Activated CD4-positive, alpha-beta T cell treated with anti-CD3 and anti-CD28 coated beads, Interleukin-2, amount 50 U/mL, for 48 hours (primary cell): ENCODE measurements around the gene KLK12.
"Not testable (repeated sequence)": the region's sequence is repeated elsewhere in the genome, so short reads cannot be mapped to it uniquely, and the experiment has no call there.

ENCODE experiments used
- DNase-seq, 2 experiments: peaks; one replicate each; pipeline ENCODE4 v3.0.0-alpha.2; 2020

The KLK12 gene

GRCh38 chr19:51014242-51014641, 20.6 kb downstream of the KLK12 start:
- DNase-seq = no peak

GRCh38 chr19:51012661-51013190, 22.1 kb downstream of the KLK12 start:
- no peak for DNase-seq

GRCh38 chr19:51010066-51010795, 24.6 kb downstream of the KLK12 start:
- DNase-seq = no peak

- no peak for DNase-seq
These were observed 25.5 kb downstream of the KLK12 start for GRCh38 chr19:51009061-51009891.

- DNase-seq = no peak
These were observed 27.3 kb downstream of the KLK12 start for GRCh38 chr19:51007488-51007887.

GRCh38 chr19:51006406-51006805, 28.4 kb downstream of the KLK12 start:
- DNase-seq = no peak

- no peak for DNase-seq
These were observed 29.6 kb downstream of the KLK12 start for GRCh38 chr19:51005248-51005647.

GRCh38 chr19:51003316-51003715, 31.5 kb downstream of the KLK12 start:
- no peak for DNase-seq

- DNase-seq = peak in 1 of 2 experiments; percentile 25
These were observed 32.1 kb downstream of the KLK12 start for GRCh38 chr19:51002542-51003311.

GRCh38 chr19:51002089-51002532, 32.7 kb downstream of the KLK12 start:
- no peak for DNase-seq

GRCh38 chr19:51001515-51001914, 33.3 kb downstream of the KLK12 start, which contains the start of gene KLK8:
TSS of gene KLK8 (minus strand) at chr19:51001604. CDS start at chr19:51001167, 437 bp downstream.
- DNase-seq = no peak

- no peak for DNase-seq
These were observed 33.8 kb downstream of the KLK12 start for GRCh38 chr19:51000981-51001380.

- DNase-seq = no peak
These were observed 34.4 kb downstream of the KLK12 start for GRCh38 chr19:51000426-51000825.

GRCh38 chr19:50998686-50999085, 36.1 kb downstream of the KLK12 start:
- DNase-seq = no peak

- DNase-seq = no peak
These were observed 36.7 kb downstream of the KLK12 start for GRCh38 chr19:50998061-50998460.

- DNase-seq = no peak
These were observed 40.7 kb downstream of the KLK12 start for GRCh38 chr19:50994129-50994528.

GRCh38 chr19:50992666-50993035, 42.2 kb downstream of the KLK12 start:
- no peak for DNase-seq

- DNase-seq = not testable (repeated sequence)
These were observed 50.4 kb downstream of the KLK12 start for GRCh38 chr19:50984416-50984815.

- no peak for DNase-seq
These were observed 51.0 kb downstream of the KLK12 start, which contains the start of gene KLK7 for GRCh38 chr19:50983625-50984292. TSS of gene KLK7 (minus strand) at chr19:50983917. CDS start at chr19:50982399, 1,518 bp downstream.

- no peak for DNase-seq
These were observed 52.6 kb downstream of the KLK12 start for GRCh38 chr19:50982186-50982585.

GRCh38 chr19:50981587-50982146, 53.1 kb downstream of the KLK12 start:
- no peak for DNase-seq

- no peak for DNase-seq
These were observed 54.6 kb downstream of the KLK12 start for GRCh38 chr19:50980208-50980607.
